HG03196 (cell line): ENCODE measurements around the gene CPNE4.

Experiments
- ATAC-seq: cut with Tn5 transposase; IDR thresholded peaks from one replicate; pipeline ENCODE4 v1.9.1; 2021; ENCODE audit not compliant: unreplicated experiment

CPNE4 gene

DNA sequence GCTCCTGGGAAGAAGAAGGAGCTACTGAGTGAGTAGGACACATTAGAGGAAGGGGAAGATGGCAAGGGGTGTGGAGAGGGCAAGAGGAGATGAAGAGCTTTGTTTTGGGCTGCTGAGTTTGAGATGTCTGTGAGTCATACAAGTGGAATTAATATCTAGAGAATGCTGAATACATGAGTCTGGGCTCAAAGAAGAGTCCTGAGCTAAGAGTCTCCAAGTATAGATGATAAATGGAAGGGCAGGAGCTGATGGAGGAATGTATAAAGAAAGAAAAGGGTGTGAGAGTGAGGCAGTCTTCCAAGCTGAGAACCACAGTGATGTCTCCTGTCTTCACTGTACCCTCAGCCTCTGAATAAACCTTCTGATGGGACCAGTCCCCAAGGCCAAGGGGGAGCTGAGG lies 326.6 kb downstream of the CPNE4 start:
- ATAC-seq = no peak

DNA sequence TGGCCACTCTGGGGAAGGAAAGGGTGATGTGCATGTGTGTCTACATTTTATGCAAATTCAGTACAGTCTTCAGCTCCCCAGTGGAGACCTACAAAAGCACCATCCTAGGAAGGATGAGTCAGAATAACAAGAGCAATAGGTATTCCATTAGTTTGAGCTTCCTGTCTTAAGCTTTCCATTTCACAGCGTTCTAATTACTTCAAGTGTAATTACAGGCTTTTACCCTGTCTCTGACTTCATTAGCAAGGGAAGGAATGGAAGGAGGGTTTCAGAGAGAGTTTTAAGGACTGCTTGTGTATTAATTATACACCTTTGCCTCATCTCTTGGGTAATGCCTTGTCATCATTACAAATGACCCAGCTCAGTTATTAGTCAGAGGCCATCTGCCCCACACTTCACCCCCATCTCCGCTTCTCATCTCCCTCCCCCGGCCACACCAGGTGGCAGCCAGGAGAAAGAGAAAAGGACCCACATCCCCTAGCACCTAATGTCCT lies 329.2 kb downstream of the CPNE4 start:
- peak; percentile 77 for ATAC-seq

DNA sequence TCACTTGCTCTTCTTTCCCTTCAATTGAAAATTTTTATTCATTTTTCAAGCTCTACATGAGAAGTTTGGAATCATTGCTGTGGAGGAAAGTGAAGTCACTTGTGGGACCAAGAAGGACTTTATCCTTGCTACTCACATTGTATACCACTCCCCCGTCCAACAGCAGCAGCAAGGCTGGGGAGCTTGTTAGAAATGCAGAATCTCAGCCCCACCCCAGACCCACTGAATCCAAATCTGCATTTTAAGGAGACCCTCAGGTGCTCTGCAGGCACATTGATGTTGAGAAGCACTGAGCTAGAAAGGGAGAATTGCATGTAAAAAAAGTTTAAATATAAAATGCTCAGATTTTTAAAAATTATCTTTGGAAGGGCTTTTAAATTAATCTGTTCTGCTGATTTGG lies 329.7 kb downstream of the CPNE4 start:
- ATAC-seq = no peak

- ATAC-seq = no peak
Observed at GRCh38 chr3:131704098-131704497, 330.7 kb downstream of the CPNE4 start.

GRCh38 chr3:131702146-131702545 lies 332.7 kb downstream of the CPNE4 start:
- no peak for ATAC-seq

- ATAC-seq = no peak
Observed at GRCh38 chr3:131701153-131701770, 333.6 kb downstream of the CPNE4 start.

- no peak for ATAC-seq
Observed at GRCh38 chr3:131699001-131699400, 335.8 kb downstream of the CPNE4 start.

GRCh38 chr3:131694376-131694775 lies 340.4 kb downstream of the CPNE4 start:
- ATAC-seq = no peak

- ATAC-seq = no peak
Observed at GRCh38 chr3:131692356-131692755, 342.5 kb downstream of the CPNE4 start.

DNA sequence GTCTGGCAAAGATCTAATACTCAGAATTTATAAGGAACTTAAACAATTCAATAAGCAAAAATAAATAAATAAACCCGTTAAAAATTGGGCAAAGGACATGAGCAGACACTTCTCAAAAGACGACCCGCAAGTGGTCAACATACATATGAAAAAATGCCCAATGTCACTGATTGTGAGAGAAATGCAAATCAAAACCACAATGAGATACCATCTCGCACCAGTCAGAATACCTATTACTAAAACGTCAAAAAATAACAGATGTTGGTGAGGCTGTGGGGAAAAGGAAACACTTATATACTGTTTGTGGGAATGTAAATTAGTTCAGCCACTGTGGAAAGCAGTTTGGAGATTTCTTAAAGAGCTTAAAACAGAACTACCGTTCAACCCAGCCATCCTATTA lies 344.0 kb downstream of the CPNE4 start:
- no peak for ATAC-seq

- ATAC-seq = no peak
Observed at GRCh38 chr3:131688370-131688769, 346.4 kb downstream of the CPNE4 start.

DNA sequence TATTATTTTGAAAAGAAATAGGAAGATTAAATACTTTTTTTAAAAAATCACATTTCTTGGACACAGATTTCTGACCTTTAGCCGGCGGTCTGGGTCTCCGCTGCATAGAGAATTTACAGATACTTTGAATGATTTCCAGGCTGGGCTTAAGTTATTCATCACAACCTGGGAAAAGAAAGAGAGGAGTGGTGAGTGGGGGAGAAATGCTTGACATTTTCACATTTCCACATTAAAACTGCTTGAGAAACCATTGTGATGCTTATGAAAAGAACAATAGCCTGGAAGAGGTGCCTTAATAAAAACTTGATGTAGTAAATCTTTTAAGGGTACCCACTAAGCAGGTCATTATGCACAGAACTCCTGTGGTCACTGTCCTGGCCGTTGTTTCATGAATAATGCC lies 365.2 kb downstream of the CPNE4 start:
- ATAC-seq = no peak

DNA sequence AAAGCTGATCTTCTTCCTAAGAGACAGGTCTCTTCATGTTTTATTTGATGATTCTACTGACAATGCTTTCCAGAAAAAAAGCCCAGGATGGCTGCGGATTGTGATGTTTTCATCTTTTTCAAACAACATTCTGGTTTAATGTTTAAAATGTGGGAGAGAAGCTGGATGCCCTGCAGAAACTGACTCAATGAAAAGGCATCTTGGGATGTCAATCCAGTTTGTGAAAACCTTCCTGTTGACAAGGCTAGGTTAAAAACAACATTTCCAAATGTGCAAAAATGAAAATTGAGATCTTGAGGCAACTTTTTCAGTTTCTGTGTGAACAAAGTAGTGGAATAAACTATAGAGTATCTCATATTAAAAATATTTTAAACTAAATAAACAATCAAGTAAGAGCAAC lies 376.0 kb downstream of the CPNE4 start:
- no peak for ATAC-seq

GRCh38 chr3:131658115-131658514 lies 376.7 kb downstream of the CPNE4 start:
- no peak for ATAC-seq

DNA sequence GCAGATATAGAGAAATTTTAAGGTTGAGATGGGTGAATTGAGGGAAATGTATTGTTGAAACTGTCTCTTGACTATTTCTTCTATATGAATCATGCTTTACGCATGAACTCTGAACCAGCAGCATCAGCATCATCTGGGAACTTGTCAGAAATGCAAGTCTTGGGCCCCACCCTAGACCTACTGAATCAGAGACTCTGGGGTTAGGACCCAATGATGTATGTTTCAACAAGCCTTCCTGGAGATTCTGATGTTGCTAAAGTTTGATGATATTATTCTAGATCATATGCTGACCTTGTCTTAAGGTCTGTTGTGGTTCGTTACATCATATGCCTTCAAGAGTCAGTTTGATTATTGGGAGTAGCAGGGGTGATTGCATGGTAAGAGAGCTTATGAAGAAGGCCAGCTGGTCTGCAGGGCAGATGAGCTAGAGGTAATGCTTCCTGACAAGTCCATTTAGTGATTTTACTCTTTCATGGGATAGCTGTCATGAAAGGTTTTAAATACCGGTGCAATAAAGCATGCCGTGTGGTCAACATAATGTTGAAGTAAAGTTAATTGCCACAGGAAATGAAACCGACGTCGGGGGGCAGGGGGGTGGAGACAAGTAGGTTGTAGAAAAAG lies 379.6 kb downstream of the CPNE4 start:
- no peak for ATAC-seq

GRCh38 chr3:131645638-131646037 lies 389.2 kb downstream of the CPNE4 start:
- no peak for ATAC-seq

DNA sequence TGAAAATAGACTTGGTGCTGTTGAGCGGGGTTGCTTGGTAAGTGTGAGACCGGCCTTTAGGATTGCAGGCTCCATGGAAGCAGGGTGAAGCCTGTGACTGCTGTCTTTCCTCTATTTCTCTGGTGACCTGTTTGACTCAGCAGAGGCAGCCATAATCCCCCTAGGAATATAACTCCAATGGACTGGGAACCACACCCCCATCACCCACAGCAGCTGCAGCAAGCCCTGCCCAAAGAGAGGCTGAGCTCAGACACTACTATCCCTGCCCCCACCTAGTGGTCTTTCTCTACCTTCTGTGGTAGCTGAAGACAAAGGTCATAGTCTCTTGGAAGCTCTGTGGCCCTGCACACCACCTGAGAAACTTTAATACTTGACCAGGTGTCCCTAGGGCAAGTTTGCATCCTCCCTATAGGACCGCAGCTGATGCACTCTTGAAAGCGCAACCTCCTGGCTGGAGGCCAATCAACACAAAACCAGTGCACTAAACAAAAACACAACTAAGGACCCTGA lies 398.5 kb downstream of the CPNE4 start:
- no peak for ATAC-seq

DNA sequence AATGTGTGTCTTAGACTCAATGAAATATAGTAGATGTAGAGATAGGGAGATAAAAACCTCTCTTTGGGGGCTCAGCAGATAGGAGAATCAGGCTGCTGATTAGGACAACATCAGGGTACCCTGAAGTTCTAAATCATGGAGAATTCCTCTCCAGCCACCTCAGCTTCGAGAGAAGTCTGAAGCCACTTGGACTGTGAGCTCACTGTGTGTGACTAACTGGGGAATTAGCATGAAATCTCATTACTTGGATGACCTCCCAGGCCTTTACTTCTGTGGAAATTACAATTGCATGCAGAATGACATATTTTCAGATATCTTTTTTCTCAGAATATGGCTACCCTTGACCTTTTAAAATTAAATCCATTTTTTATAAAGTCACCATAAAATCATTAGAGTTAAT lies 404.0 kb downstream of the CPNE4 start:
- ATAC-seq = no peak

DNA sequence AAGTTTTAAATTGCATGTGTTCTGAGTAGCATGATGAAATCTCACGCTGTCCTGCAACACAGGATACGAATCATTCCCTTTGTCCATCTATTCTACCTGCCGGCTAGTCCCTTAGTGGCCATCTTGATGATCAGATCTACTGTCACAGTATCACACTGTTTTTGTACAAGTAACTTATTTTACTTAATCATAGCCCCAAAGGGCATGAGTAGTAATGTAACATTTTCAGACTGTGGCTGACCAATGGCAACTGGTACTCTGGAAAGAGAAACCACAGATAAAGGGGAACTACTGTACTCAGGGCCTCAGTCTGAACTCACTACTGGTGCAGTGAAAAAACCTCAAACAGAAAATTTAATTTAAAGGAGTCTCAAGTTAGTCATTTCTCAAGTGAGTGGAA lies 404.7 kb downstream of the CPNE4 start:
- peak; percentile 93 for ATAC-seq

DNA sequence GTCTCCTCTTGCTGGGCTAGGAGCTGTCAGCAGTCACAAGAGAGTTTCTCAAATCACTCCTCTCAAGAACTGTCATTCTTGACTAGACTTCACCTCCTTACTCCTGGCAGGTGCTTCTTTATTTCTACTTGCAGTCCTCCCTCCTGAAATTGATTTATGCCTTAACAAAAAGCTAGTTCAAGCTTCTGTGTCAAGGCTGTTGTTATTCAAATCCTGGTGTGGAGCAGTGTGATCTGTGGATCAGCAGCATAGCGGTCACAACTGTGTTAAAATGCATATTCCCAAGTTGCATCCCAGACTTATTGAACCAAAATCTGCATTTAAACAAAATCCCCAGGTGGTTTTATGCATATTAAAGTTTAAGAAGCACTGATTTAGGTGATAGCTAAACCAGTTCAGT lies 411.4 kb downstream of the CPNE4 start:
- ATAC-seq = no peak

- ATAC-seq = no peak
Observed at GRCh38 chr3:131622726-131623125, 412.1 kb downstream of the CPNE4 start.

DNA sequence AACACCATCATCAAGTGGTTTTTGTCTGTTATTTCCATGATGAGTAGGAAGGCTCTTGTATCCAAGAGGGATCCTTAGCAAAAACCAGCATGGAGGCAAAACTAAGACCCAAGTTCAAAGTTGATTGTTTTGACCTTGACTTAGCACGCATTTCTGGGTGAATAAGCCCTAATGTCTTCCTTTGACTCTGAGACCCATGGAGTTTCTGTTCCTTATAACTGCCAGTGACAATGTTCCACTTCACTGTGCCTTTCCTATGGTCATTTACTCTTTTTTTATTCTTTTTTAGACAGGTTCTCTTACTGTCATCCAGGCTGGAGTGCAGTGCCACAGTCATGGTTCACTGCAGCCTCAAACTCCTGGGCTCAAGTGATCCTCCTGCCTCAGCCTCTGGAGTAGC lies 413.8 kb downstream of the CPNE4 start:
- no peak for ATAC-seq

- no peak for ATAC-seq
Observed at GRCh38 chr3:131619821-131620220, 415.0 kb downstream of the CPNE4 start.
